H1 (cell line): Measurements from ENCODE around the gene PGLYRP2. TPM values are rescaled to one million over a fixed set of nuclear protein-coding genes. Genes with fewer than 3 reads are reported as not detected.

ENCODE experiments used
- BACH1 ChIP-seq: IDR thresholded peaks from 2 replicates; pipeline ENCODE4 v1.6.1; 2012; ENCODE audit warnings: low read length, improper control_type of control experiment
- CBX5 ChIP-seq: fragments of 300-800, 300-1000 bp; sonication (generic); IDR thresholded peaks from 2 replicates; pipeline ENCODE4 v1.7.1; 2016; ENCODE audit warnings: antibody characterized with exemption, low read length, low read depth
- CBX8 ChIP-seq: fragments of 300-800, 300-1000 bp; sonication (generic); IDR thresholded peaks from 2 replicates; pipeline ENCODE4 v1.7.1; 2016; ENCODE audit warnings: low read depth, low read length, borderline replicate concordance
- CTCF ChIP-seq, 3 experiments: IDR thresholded peaks; 1 replicate in 2 of 3; 2 replicates in 1 of 3; pipeline versions ENCODE4 v1.5.1 to v1.6.1; 2011; ENCODE audit warnings: low read length in 3 of 3, mild to moderate bottlenecking in 3 of 3, inconsistent platforms in 2 of 3, low read depth in 1 of 3, moderate library complexity in 1 of 3; ENCODE audit not compliant: insufficient read depth in 1 of 3; ENCODE audit errors: control extremely low read depth in 1 of 3
- GTF2F1 ChIP-seq: IDR thresholded peaks from 2 replicates; pipeline ENCODE4 v1.6.1; 2012; ENCODE audit warnings: low read depth, low read length, improper control_type of control experiment, borderline replicate concordance
- HDAC2 ChIP-seq, 2 experiments: fragments of 300-600 bp in 1 of 2; sonication (generic) in 1 of 2; IDR thresholded peaks; 2 replicates each; pipeline ENCODE4 v1.6.1; 2011 to 2012; ENCODE audit warnings: low read depth in 2 of 2, low read length in 2 of 2, mild to moderate bottlenecking in 2 of 2, moderate library complexity in 2 of 2, borderline replicate concordance in 1 of 2, inconsistent platforms in 1 of 2
- NRF1 ChIP-seq: IDR thresholded peaks from 2 replicates; pipeline ENCODE4 v1.6.1; 2011; ENCODE audit warnings: mild to moderate bottlenecking, low read depth, low read length, improper control_type of control experiment
- TAF1 ChIP-seq: IDR thresholded peaks from 2 replicates; pipeline ENCODE4 v1.6.1; 2011; ENCODE audit warnings: mild to moderate bottlenecking, low read depth, low read length
- TAF7 ChIP-seq: optimal IDR thresholded peaks from 2 replicates; pipeline ENCODE3; 2011; ENCODE audit warnings: low read depth, mild to moderate bottlenecking, inconsistent platforms, low read length, moderate library complexity, borderline replicate concordance
- polyA plus RNA-seq, 7 experiments: library from polyadenylated mRNA; depleted of rRNA in 3 of 7; stranded (reverse) in 5 of 7; unstranded in 2 of 7; fragments of >200 nt in 5 of 7; fragments of 200-250 nt in 2 of 7; gene quantifications; 1 replicate in 5 of 7; 2 replicates in 1 of 7; 4 replicates in 1 of 7; pipeline versions ENCODE4 v1.2.1 to v1.2.3, GENCODE V29; 2011 to 2013; ENCODE audit warnings: missing spikeins in 2 of 7, mixed read lengths in 2 of 7
- total RNA-seq: library from RNA; stranded (reverse); fragmentation: NEBNext Ultra II Directional; extraction: Animal tissue kit (Norgen Biotek cat#: 25700); gene quantifications from 2 replicates; pipeline ENCODE4 v1.2.1, GENCODE V29; 2021

PGLYRP2 gene
- total and polyA plus RNA-seq, 2 of the 8 experiments (the other 6 are each of a cell fraction or from before 2014, with no cell fraction given) = not detected

- TF ChIP-seq HDAC2 (IDR thresholded peaks at IDR 0.05; ENCODE audit: borderline replicate concordance in 1 of 2, low read depth in 2 of 2, low read length in 2 of 2) = no peak
- TF ChIP-seq CBX5 = no peak
- TF ChIP-seq BACH1 = no peak
- TF ChIP-seq TAF7 = no peak
- TF ChIP-seq CBX8 = no peak
- no peak for TF ChIP-seq TAF1
- no peak for TF ChIP-seq GTF2F1
- no peak for TF ChIP-seq NRF1
- TF ChIP-seq CTCF (IDR thresholded peaks at IDR 0.05; ENCODE audit: control extremely low read depth in 1 of 3, insufficient read depth in 1 of 3, low read depth in 1 of 3, low read length in 3 of 3) = no peak
Observed at GRCh38 chr19:15466851-15467733, 12.2 kb downstream of the PGLYRP2 start (continued).
